ENCODE data around the gene NT5DC4. TPM values are rescaled to one million over a fixed set of nuclear protein-coding genes. Genes with fewer than 3 reads are reported as not detected.

The NT5DC4 gene
- total RNA-seq, 2 donors from 2014 or later, result not detected

- ATAC-seq (no peak), DNase-seq (no peak)
- 76 to 78% methylated on average over 2 of the region's 2 CpGs for WGBS, 2 donors
- H3K4me1 ChIP-seq, result peaks cover under 1% of the 10 kb centered on the region
- no peaks in the 10 kb centered on the region for H3K27me3 ChIP-seq
- no peak overlapping the region for H3K4me3 ChIP-seq
- no peak overlapping the region for H3K27ac ChIP-seq
- no peaks in the 10 kb centered on the region for H3K36me3 ChIP-seq (replicated peaks in 1 of 2; ENCODE audit: insufficient read depth in 1 of 2, low read depth in 2 of 2)
- H3K9me3 ChIP-seq, result no peaks in the 10 kb centered on the region
- intact Hi-C loops (cut with DNase I), result loop anchor here (10.0 kb wide), 2 partner anchors 126 to 196 kb away; no protein-coding TSS in a partner anchor
- TF ChIP-seq POLR2A (IDR thresholded peaks at IDR 0.05) (no peak), CTCF (IDR thresholded peaks at IDR 0.05) (no peak)
Measured at GRCh38 chr2:112758711-112759110, 37.9 kb downstream of the NT5DC4 start.

GRCh38 chr2:112760149-112760548 is 39.3 kb downstream of the NT5DC4 start:
- 61 to 75% methylated on average over 1 of the region's 1 CpG for WGBS, 2 donors
- intact Hi-C loops (cut with DNase I), result no loop called here

GRCh38 chr2:112762276-112762675 is 41.5 kb downstream of the NT5DC4 start:
- Histone ChIP-seq H3K9me3 (no peaks in the 10 kb centered on the region), H3K4me3 (no peak overlapping the region), H3K36me3 (replicated peaks in 1 of 2; ENCODE audit: insufficient read depth in 1 of 2, low read depth in 2 of 2) (no peaks in the 10 kb centered on the region), H3K27me3 (no peaks in the 10 kb centered on the region), H3K27ac (no peak overlapping the region), H3K4me1 (peaks cover 12% of the 10 kb centered on the region)
- intact Hi-C loops (cut with DNase I), result no loop called here
- DNase-seq (no peak), ATAC-seq (no peak)
- TF ChIP-seq CTCF (IDR thresholded peaks at IDR 0.05) (no peak), POLR2A (IDR thresholded peaks at IDR 0.05) (no peak)
- WGBS, 2 donors, result 90 to 91% methylated on average over 4 of the region's 4 CpGs

More at GRCh38 chr2:112760149-112760548, 39.3 kb downstream of the NT5DC4 start:
- no peaks in the 10 kb centered on the region for H3K36me3 ChIP-seq (replicated peaks in 1 of 2; ENCODE audit: insufficient read depth in 1 of 2, low read depth in 2 of 2)
- DNase-seq, result no peak
- no peaks in the 10 kb centered on the region for H3K27me3 ChIP-seq
- H3K27ac ChIP-seq, result no peak overlapping the region
- no peak for ATAC-seq
- TF ChIP-seq POLR2A (IDR thresholded peaks at IDR 0.05) (no peak), CTCF (IDR thresholded peaks at IDR 0.05) (no peak)
- H3K4me3 ChIP-seq, result no peak overlapping the region
- H3K4me1 ChIP-seq, result peaks cover 9% of the 10 kb centered on the region
- H3K9me3 ChIP-seq, result no peaks in the 10 kb centered on the region

GRCh38 chr2:112764071-112765044 is 43.5 kb downstream of the NT5DC4 start, which contains the start of gene CKAP2L:
CKAP2L (minus strand) TSS chr2:112764609; CDS start chr2:112764598, 11 bp downstream.
- TF ChIP-seq POLR2A (IDR thresholded peaks at IDR 0.05) (no peak), CTCF (IDR thresholded peaks at IDR 0.05) (no peak)
- 1 to 3% methylated on average over 6 to 76 of the region's 79 CpGs for WGBS, 2 donors
- intact Hi-C loops (cut with DNase I), result no loop called here

More at GRCh38 chr2:112764071-112765044, 43.5 kb downstream of the NT5DC4 start, which contains the start of gene CKAP2L:
- Histone ChIP-seq H3K27me3 (no peaks in the 10 kb centered on the region), H3K4me1 (peaks cover 12% of the 10 kb centered on the region), H3K36me3 (replicated peaks in 1 of 2; ENCODE audit: insufficient read depth in 1 of 2, low read depth in 2 of 2) (no peaks in the 10 kb centered on the region), H3K27ac (peak within 1 kb of the TSS in 1 of 4 donors; percentile 29), H3K9me3 (no peaks in the 10 kb centered on the region), H3K4me3 (peak within 1 kb of the TSS; percentile 39 to 46)
- ATAC-seq (peak; percentile 100), DNase-seq (peak; percentile 93 to 96 (median 95))

Measured in body of pancreas (tissue), 4 donors.